ENCODE measurements around the gene RORB. TPM values are rescaled to one million over a fixed set of nuclear protein-coding genes. Genes with fewer than 3 reads are reported as not detected.

The RORB gene
- total and polyA plus RNA-seq, 9 donors, result 0.04 to 0.40 (median 0.08) TPM

- no peak overlapping the region for H3K27ac ChIP-seq (ENCODE audit: low read length)
- no peak for DNase-seq
- no peaks in the 10 kb centered on the region for H3K4me1 ChIP-seq (ENCODE audit: control insufficient read depth, insufficient read depth, low read length)
- no peaks in the 10 kb centered on the region for H3K27me3 ChIP-seq (ENCODE audit: control insufficient read depth, insufficient read depth, low read length)
- H3K9me3 ChIP-seq (replicated peaks; ENCODE audit: control insufficient read depth, low read depth, low read length), result no peaks in the 10 kb centered on the region
- H3K4me3 ChIP-seq (ENCODE audit: low read length), result no peak overlapping the region
- no peaks in the 10 kb centered on the region for H3K36me3 ChIP-seq (ENCODE audit: control insufficient read depth, insufficient read depth, low read length)
- 77% methylated on average over 3 of the region's 4 CpGs for WGBS (ENCODE audit: insufficient coverage)
Observed at GRCh38 chr9:74683322-74683721, 186.2 kb downstream of the RORB start.

- no peaks in the 10 kb centered on the region for H3K4me1 ChIP-seq (ENCODE audit: control insufficient read depth, insufficient read depth, low read length)
- no peak overlapping the region for H3K4me3 ChIP-seq (ENCODE audit: low read length)
- no peaks in the 10 kb centered on the region for H3K27me3 ChIP-seq (ENCODE audit: control insufficient read depth, insufficient read depth, low read length)
- no peaks in the 10 kb centered on the region for H3K36me3 ChIP-seq (ENCODE audit: control insufficient read depth, insufficient read depth, low read length)
- 65% methylated on average over 7 of the region's 8 CpGs for WGBS (ENCODE audit: insufficient coverage)
- no peak for DNase-seq
- H3K9me3 ChIP-seq (replicated peaks; ENCODE audit: control insufficient read depth, low read depth, low read length), result no peaks in the 10 kb centered on the region
- H3K27ac ChIP-seq (ENCODE audit: low read length), result no peak overlapping the region
Observed at GRCh38 chr9:74691058-74691457, 193.9 kb downstream of the RORB start.

GRCh38 chr9:74696520-74696919 is 199.4 kb downstream of the RORB start:
- Histone ChIP-seq H3K27me3 (ENCODE audit: control insufficient read depth, insufficient read depth, low read length) (no peaks in the 10 kb centered on the region), H3K4me1 (ENCODE audit: control insufficient read depth, insufficient read depth, low read length) (no peaks in the 10 kb centered on the region), H3K27ac (ENCODE audit: low read length) (no peak overlapping the region), H3K4me3 (ENCODE audit: low read length) (no peak overlapping the region), H3K36me3 (ENCODE audit: control insufficient read depth, insufficient read depth, low read length) (no peaks in the 10 kb centered on the region), H3K9me3 (replicated peaks; ENCODE audit: control insufficient read depth, low read depth, low read length) (no peaks in the 10 kb centered on the region)
- 71% methylated on average over 1 of the region's 1 CpG for WGBS (ENCODE audit: insufficient coverage)
- DNase-seq, result no peak

GRCh38 chr9:74697535-74697934 is 200.4 kb downstream of the RORB start:
- no peaks in the 10 kb centered on the region for H3K36me3 ChIP-seq (ENCODE audit: control insufficient read depth, insufficient read depth, low read length)
- no peak overlapping the region for H3K27ac ChIP-seq (ENCODE audit: low read length)
- H3K27me3 ChIP-seq (ENCODE audit: control insufficient read depth, insufficient read depth, low read length), result no peaks in the 10 kb centered on the region
- 67% methylated on average over 1 of the region's 2 CpGs for WGBS (ENCODE audit: insufficient coverage)
- no peaks in the 10 kb centered on the region for H3K4me1 ChIP-seq (ENCODE audit: control insufficient read depth, insufficient read depth, low read length)
- no peak for DNase-seq
- no peak overlapping the region for H3K4me3 ChIP-seq (ENCODE audit: low read length)
- H3K9me3 ChIP-seq (replicated peaks; ENCODE audit: control insufficient read depth, low read depth, low read length), result no peaks in the 10 kb centered on the region

- Histone ChIP-seq H3K4me3 (ENCODE audit: low read length) (no peak overlapping the region), H3K36me3 (ENCODE audit: control insufficient read depth, insufficient read depth, low read length) (no peaks in the 10 kb centered on the region), H3K4me1 (ENCODE audit: control insufficient read depth, insufficient read depth, low read length) (no peaks in the 10 kb centered on the region), H3K9me3 (replicated peaks; ENCODE audit: control insufficient read depth, low read depth, low read length) (no peaks in the 10 kb centered on the region), H3K27me3 (ENCODE audit: control insufficient read depth, insufficient read depth, low read length) (no peaks in the 10 kb centered on the region), H3K27ac (ENCODE audit: low read length) (no peak overlapping the region)
- 12% methylated on average over 3 of the region's 5 CpGs for WGBS (ENCODE audit: insufficient coverage)
- DNase-seq, result no peak
Observed at GRCh38 chr9:74711341-74711740, 214.2 kb downstream of the RORB start.

GRCh38 chr9:74718709-74719108 is 221.6 kb downstream of the RORB start:
- Histone ChIP-seq H3K36me3 (ENCODE audit: control insufficient read depth, insufficient read depth, low read length) (no peaks in the 10 kb centered on the region), H3K4me1 (ENCODE audit: control insufficient read depth, insufficient read depth, low read length) (no peaks in the 10 kb centered on the region), H3K27me3 (ENCODE audit: control insufficient read depth, insufficient read depth, low read length) (no peaks in the 10 kb centered on the region), H3K9me3 (replicated peaks; ENCODE audit: control insufficient read depth, low read depth, low read length) (no peaks in the 10 kb centered on the region), H3K27ac (ENCODE audit: low read length) (no peak overlapping the region), H3K4me3 (ENCODE audit: low read length) (no peak overlapping the region)
- 80% methylated on average over 1 of the region's 2 CpGs for WGBS (ENCODE audit: insufficient coverage)
- no peak for DNase-seq

GRCh38 chr9:74719306-74719705 is 222.2 kb downstream of the RORB start:
- H3K27me3 ChIP-seq (ENCODE audit: control insufficient read depth, insufficient read depth, low read length), result no peaks in the 10 kb centered on the region
- H3K4me3 ChIP-seq (ENCODE audit: low read length), result no peak overlapping the region
- H3K4me1 ChIP-seq (ENCODE audit: control insufficient read depth, insufficient read depth, low read length), result no peaks in the 10 kb centered on the region
- no peak overlapping the region for H3K27ac ChIP-seq (ENCODE audit: low read length)
- no peaks in the 10 kb centered on the region for H3K36me3 ChIP-seq (ENCODE audit: control insufficient read depth, insufficient read depth, low read length)
- DNase-seq, result no peak
- WGBS (ENCODE audit: insufficient coverage), result no CpG with 5 or more reads among the region's 1 CpG
- H3K9me3 ChIP-seq (replicated peaks; ENCODE audit: control insufficient read depth, low read depth, low read length), result no peaks in the 10 kb centered on the region

- no peaks in the 10 kb centered on the region for H3K36me3 ChIP-seq (ENCODE audit: control insufficient read depth, insufficient read depth, low read length)
- DNase-seq, result no peak
- no peaks in the 10 kb centered on the region for H3K4me1 ChIP-seq (ENCODE audit: control insufficient read depth, insufficient read depth, low read length)
- H3K27ac ChIP-seq (ENCODE audit: low read length), result no peak overlapping the region
- 71% methylated on average over 1 of the region's 5 CpGs for WGBS (ENCODE audit: insufficient coverage)
- H3K9me3 ChIP-seq (replicated peaks; ENCODE audit: control insufficient read depth, low read depth, low read length), result no peaks in the 10 kb centered on the region
- H3K4me3 ChIP-seq (ENCODE audit: low read length), result no peak overlapping the region
- no peaks in the 10 kb centered on the region for H3K27me3 ChIP-seq (ENCODE audit: control insufficient read depth, insufficient read depth, low read length)
Observed at GRCh38 chr9:74721696-74722660, 224.8 kb downstream of the RORB start.

- Histone ChIP-seq H3K36me3 (ENCODE audit: control insufficient read depth, insufficient read depth, low read length) (no peaks in the 10 kb centered on the region), H3K4me3 (ENCODE audit: low read length) (no peak overlapping the region), H3K27ac (ENCODE audit: low read length) (no peak overlapping the region), H3K4me1 (ENCODE audit: control insufficient read depth, insufficient read depth, low read length) (no peaks in the 10 kb centered on the region), H3K9me3 (replicated peaks; ENCODE audit: control insufficient read depth, low read depth, low read length) (no peaks in the 10 kb centered on the region), H3K27me3 (ENCODE audit: control insufficient read depth, insufficient read depth, low read length) (no peaks in the 10 kb centered on the region)
- no peak for DNase-seq
- WGBS (ENCODE audit: insufficient coverage), result 95% methylated on average over 3 of the region's 5 CpGs
Observed at GRCh38 chr9:74724317-74724716, 227.2 kb downstream of the RORB start.

GRCh38 chr9:74726581-74726980 is 229.4 kb downstream of the RORB start:
- Histone ChIP-seq H3K9me3 (replicated peaks; ENCODE audit: control insufficient read depth, low read depth, low read length) (no peaks in the 10 kb centered on the region), H3K27ac (ENCODE audit: low read length) (no peak overlapping the region), H3K27me3 (ENCODE audit: control insufficient read depth, insufficient read depth, low read length) (no peaks in the 10 kb centered on the region), H3K36me3 (ENCODE audit: control insufficient read depth, insufficient read depth, low read length) (no peaks in the 10 kb centered on the region), H3K4me1 (ENCODE audit: control insufficient read depth, insufficient read depth, low read length) (no peaks in the 10 kb centered on the region), H3K4me3 (ENCODE audit: low read length) (no peak overlapping the region)
- DNase-seq, result no peak
- WGBS (ENCODE audit: insufficient coverage), result 94% methylated on average over 3 of the region's 3 CpGs

Data from muscle of leg (tissue), 11 donors.